GM12864 (cell line): Measurements from ENCODE around the gene CCNL2.

ENCODE experiments used
- DNase-seq: peaks from one replicate; pipeline ENCODE4 v3.0.0-alpha.2; 2011; ENCODE audit warnings: low read depth
- H3K4me3 ChIP-seq: 2 replicates; pipeline ENCODE4 v1.5.1; 2011; ENCODE audit warnings: mild to moderate bottlenecking, low read depth, low read length, control low read depth
- CTCF ChIP-seq: IDR thresholded peaks from 2 replicates; pipeline ENCODE4 v1.5.1; 2011; ENCODE audit warnings: low read depth, mild to moderate bottlenecking, moderate library complexity, low read length, control low read depth, inconsistent platforms; ENCODE audit errors: missing control alignments

Gene CCNL2

DNA sequence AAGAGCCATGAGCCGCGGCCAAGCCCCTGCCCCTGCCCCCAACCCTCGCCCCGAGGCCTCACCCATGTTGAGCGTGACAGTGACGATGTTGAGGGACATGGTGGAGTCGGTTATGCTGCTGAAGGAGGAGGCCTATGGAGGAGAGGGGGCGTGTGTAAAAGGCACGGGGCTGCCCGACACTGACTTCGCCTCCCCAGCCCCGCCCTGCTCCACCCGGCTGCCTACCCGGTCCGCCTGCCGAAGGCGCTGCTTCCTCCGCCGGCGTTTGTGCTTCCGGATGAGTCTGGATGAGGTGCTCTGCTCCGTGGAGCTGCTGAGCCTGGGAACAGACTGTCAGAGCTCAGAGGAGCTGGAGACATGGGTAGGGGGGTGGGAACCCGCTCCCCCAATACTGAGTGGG, 59.0 kb downstream of the CCNL2 start:
- no peak for DNase-seq
- no peak for TF ChIP-seq CTCF
- H3K4me3 ChIP-seq: no peak overlapping the region

DNA sequence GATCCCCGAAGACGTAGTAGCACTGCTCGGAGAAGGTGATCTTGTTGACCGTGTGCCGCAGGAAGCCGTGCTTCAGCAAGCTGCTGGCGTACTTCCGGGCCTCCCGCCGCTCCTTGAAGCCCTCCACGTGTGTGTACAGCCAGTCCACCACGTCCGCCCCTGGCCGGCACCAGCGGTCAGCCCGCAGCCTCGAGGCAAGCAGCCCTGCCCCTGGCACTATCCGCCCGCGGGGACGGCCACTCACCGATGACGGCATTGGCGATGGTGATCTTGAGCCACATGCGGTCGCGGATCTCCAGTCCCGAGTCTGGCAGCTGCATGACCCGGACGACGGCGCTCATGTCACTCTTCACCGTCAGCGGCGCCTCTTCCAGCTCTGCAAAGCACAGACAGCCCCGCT, 60.9 kb downstream of the CCNL2 start:
- no peak overlapping the region for H3K4me3 ChIP-seq
- DNase-seq: no peak
- no peak for TF ChIP-seq CTCF

DNA sequence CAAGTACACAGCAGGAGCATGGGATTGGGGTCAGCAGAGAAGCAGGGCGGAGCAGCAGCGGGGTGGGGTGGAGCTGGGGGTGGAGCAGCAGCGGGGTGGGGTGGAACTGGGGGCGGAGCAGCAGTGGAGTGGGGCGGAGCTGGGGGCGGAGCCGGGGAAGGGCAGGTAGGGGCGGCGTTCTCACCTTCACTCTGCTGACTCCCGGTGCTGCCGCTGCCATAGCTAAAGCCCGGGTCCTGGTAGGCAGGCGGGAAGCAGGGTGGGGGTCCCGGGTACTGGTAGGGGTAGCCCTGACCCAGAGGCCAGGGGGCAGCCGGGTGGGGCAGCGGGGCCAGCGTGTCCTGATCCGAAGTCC, 61.4 kb downstream of the CCNL2 start:
- no peak for TF ChIP-seq CTCF
- no peak overlapping the region for H3K4me3 ChIP-seq
- DNase-seq: no peak

GRCh38 chr1:1336931-1337792, 62.0 kb downstream of the CCNL2 start:
- no peak for DNase-seq
- no peak for TF ChIP-seq CTCF

GRCh38 chr1:1336446-1336845, 62.7 kb downstream of the CCNL2 start:
- no peak overlapping the region for H3K4me3 ChIP-seq
- no peak for DNase-seq
- TF ChIP-seq CTCF: no peak

More at GRCh38 chr1:1336931-1337792, 62.0 kb downstream of the CCNL2 start:
- H3K4me3 ChIP-seq: no peak overlapping the region

- DNase-seq: no peak
- no peak for TF ChIP-seq CTCF
- no peak overlapping the region for H3K4me3 ChIP-seq
Measured at GRCh38 chr1:1335792-1336248, 63.3 kb downstream of the CCNL2 start.
